GM13977 (cell line): ENCODE measurements around the gene STX11.
A peak's percentile ranks its signal among the peaks of the same experiment; 100 is the strongest.

Experiments used
- DNase-seq: peaks from one replicate; pipeline ENCODE4 v3.0.0; 2012; ENCODE audit warnings: low spot score
- CTCF ChIP-seq: IDR thresholded peaks from 2 replicates; pipeline ENCODE4 v1.5.1; 2012; ENCODE audit warnings: mild to moderate bottlenecking, control low read depth; ENCODE audit not compliant: insufficient read depth; ENCODE audit errors: extremely low read depth, missing control alignments
- in situ Hi-C: fragments of 300-500 bp; cut with MboI; formaldehyde crosslinking; loops from one replicate; pipeline ENCODE4 v1.12.0; 2022; ENCODE audit warnings: low sequenced_read_pairs, low pct_unique_long_range_greater_than_20kb, mixed read lengths, inconsistent platforms; ENCODE audit not compliant: unreplicated experiment

STX11 gene

DNA sequence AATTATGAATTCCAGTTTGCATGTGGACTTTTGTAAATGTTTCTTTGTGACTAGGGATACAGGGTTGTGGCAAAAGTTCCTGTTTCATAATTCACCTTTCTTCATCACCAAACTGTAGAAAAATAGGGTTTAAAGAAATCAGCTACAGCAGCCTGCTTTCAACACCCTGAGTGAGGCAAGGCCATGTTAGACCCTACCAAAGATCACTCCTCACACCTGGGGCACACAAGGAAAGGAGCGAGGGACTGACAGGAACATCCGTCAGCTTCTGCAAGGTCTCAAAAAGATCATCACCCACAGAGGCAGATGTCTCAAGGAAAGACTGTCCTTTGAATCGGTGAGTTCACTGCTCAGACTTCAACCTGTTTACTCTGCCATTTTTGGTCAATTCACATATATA, 10.5 kb upstream of the STX11 start:
- DNase-seq: no peak
- TF ChIP-seq CTCF: no peak
- in situ Hi-C loops: no loop called here

GRCh38 chr6:144140867-144141266, 9.4 kb upstream of the STX11 start:
- DNase-seq: peak; percentile 56
- no peak for TF ChIP-seq CTCF
- in situ Hi-C loops: no loop called here

DNA sequence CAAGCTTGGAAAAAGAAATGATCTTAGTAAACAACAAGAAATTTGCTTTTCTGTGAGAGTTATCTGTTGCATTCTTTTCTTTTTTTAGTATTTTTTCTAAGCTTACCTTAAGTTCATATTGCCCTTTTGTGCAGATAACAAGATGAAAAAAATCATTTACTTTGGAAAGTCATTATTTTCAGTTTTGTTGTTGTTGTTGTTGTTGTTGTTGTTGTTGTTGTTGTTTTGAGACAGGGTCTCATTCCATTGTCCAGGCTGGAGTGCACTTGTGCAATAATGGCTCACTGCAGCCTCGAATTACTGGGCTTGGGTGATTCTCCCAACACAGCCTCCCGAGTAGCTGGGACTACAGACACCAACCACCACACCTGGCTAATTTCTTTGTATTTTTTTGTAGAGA, 8.8 kb upstream of the STX11 start:
- no peak for TF ChIP-seq CTCF
- in situ Hi-C loops: no loop called here
- no peak for DNase-seq

- in situ Hi-C loops: no loop called here
- no peak for TF ChIP-seq CTCF
- no peak for DNase-seq
Measured at GRCh38 chr6:144143106-144143505, 7.2 kb upstream of the STX11 start.

- no peak for TF ChIP-seq CTCF
- DNase-seq: no peak
- in situ Hi-C loops: no loop called here
Measured at GRCh38 chr6:144143878-144144277, 6.4 kb upstream of the STX11 start.

DNA sequence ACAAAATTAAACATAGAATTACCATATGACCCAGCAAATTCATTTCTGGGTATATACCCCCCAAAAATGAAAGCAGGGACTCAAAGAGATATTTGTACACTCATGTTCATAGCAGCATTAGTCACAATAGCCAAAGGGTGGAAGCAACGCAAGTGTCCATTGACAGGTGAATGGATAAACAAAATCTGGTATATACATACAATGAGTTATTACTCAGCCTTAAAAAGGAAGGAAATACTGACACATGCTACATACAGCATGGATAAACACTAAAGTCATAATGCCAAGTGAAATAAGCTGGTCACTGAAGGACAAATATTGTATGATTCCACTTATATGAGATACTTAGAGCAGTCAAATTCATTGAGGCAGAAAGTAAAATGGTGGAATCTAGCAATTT, 5.3 kb upstream of the STX11 start:
- DNase-seq: no peak
- no peak for TF ChIP-seq CTCF
- in situ Hi-C loops: no loop called here

GRCh38 chr6:144145541-144145940, 4.8 kb upstream of the STX11 start:
- no peak for TF ChIP-seq CTCF
- in situ Hi-C loops: no loop called here
- DNase-seq: no peak
